Ascending aorta (tissue), 2 donors: ENCODE data around the gene WBP4. TPM values are rescaled to one million over a fixed set of nuclear protein-coding genes. Genes with fewer than 3 reads are reported as not detected.

Experiments used
- DNase-seq, 2 donors: peaks; one replicate each; pipeline ENCODE4 v3.0.0-alpha.2; 2019; ENCODE audit warnings: low spot score in 2 of 2
- H3K27ac ChIP-seq, 2 donors: fragments of 200-600 bp; sonication (generic); one replicate each; pipeline ENCODE4 v1.5.1; 2016 to 2017; ENCODE audit warnings: mild to moderate bottlenecking in 1 of 2
- H3K27me3 ChIP-seq: fragments of 200-600 bp; sonication (generic); one replicate; pipeline ENCODE4 v1.5.1; 2017
- H3K36me3 ChIP-seq, 2 donors: fragments of 200-600 bp; sonication (generic); one replicate each; pipeline ENCODE4 v1.5.1; 2016
- H3K4me1 ChIP-seq, 2 donors: fragments of 200-600 bp; sonication (generic); one replicate each; pipeline ENCODE4 v1.5.1; 2016 to 2017; ENCODE audit warnings: mild to moderate bottlenecking in 1 of 2
- H3K4me3 ChIP-seq, 2 donors: fragments of 200-600 bp; sonication (generic); one replicate each; pipeline ENCODE4 v1.5.1; 2016 to 2017; ENCODE audit warnings: mild to moderate bottlenecking in 1 of 2
- H3K9me3 ChIP-seq, 2 donors: fragments of 200-600 bp; sonication (generic); one replicate each; pipeline ENCODE4 v1.5.1; 2016
- intact Hi-C: fragments of 100-400 bp; cut with DNase I; formaldehyde crosslinking; loops from one replicate; pipeline ENCODE4 v1.15.1; 2023
- total RNA-seq: library from RNA; depleted of rRNA; stranded (reverse); fragments of >200 nt; gene quantifications from one replicate; pipeline ENCODE4 v1.1.0, GENCODE V29; 2016
- TF ChIP-seq, protein P1 (sequence below), 3 experiments: fragments of 200-600 bp in 2 of 3; fragments of 450-650 bp in 1 of 3; sonication (generic) in 2 of 3; IDR thresholded peaks; one replicate each; pipeline ENCODE4 v1.5.1; 2016 to 2019; ENCODE audit warnings: antibody characterized with exemption in 3 of 3, mild to moderate bottlenecking in 1 of 3, moderate library complexity in 1 of 3

The WBP4 gene, protein sequence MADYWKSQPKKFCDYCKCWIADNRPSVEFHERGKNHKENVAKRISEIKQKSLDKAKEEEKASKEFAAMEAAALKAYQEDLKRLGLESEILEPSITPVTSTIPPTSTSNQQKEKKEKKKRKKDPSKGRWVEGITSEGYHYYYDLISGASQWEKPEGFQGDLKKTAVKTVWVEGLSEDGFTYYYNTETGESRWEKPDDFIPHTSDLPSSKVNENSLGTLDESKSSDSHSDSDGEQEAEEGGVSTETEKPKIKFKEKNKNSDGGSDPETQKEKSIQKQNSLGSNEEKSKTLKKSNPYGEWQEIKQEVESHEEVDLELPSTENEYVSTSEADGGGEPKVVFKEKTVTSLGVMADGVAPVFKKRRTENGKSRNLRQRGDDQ
- total RNA-seq = 0.96 TPM

DNA sequence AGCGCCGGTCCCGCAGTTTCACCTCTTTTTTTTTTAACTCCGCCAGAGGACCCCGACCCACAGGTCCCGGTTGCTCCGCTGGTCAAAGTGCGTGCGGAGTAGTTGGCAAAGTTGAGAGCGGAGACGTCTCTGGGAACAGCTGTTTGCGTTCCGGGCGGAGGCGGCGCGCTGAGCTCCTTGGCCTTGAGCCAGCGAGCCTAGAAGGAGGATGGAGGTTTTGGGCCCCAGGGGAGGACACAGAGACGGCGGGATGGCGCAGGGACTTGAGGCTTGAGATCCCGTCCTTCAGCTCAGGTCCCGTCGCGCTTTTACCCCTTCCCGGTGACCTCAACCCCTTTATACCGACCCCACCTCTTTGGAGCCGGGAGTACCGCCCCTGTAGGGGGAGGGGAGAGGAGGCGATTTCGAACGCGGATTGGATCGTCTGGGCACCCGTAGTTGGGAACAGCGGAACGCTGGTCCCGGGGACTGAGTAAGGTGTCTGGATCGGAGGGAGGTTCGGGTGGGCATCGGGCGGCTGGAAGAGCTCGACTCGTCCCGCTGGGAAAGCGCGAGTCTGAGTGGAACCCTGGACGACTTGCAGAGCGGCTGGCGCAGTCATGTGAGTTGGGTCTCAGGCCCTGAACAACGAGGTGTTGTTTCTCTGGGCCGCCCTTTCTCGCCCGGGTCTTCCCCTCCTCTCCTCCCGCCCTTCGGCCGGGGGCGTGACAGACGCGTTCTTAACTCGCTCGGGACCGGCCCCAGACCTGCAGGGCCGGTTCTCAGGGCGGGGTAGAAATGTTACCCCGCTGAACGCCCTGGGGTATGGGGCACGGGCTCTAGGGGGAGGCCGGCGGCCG is at the start of gene WBP4:
TSS of gene WBP4 (plus strand) at position 435 of the 839 bp plus-strand sequence. CDS start at position 600, 165 bp downstream.
- Histone ChIP-seq H3K36me3 (peaks cover 8% of the 10 kb centered on the region in 2 donors), H3K27me3 (no peaks in the 10 kb centered on the region), H3K4me1 (peaks cover 25 to 45% of the 10 kb centered on the region in 2 donors), H3K27ac (peak within 1 kb of the TSS; percentile 97 to 99), H3K9me3 (no peaks in the 10 kb centered on the region), H3K4me3 (peak within 1 kb of the TSS; percentile 81 to 93)
- DNase-seq = peak; percentile 74 to 96
- intact Hi-C loops = loop anchor here (2.0 to 10.0 kb wide), 9 partner anchors 72 to 1211 kb away; partner anchors contain the start of genes AKAP11, DGKH, FOXO1 and KBTBD6
- TF ChIP-seq, protein P1, sequence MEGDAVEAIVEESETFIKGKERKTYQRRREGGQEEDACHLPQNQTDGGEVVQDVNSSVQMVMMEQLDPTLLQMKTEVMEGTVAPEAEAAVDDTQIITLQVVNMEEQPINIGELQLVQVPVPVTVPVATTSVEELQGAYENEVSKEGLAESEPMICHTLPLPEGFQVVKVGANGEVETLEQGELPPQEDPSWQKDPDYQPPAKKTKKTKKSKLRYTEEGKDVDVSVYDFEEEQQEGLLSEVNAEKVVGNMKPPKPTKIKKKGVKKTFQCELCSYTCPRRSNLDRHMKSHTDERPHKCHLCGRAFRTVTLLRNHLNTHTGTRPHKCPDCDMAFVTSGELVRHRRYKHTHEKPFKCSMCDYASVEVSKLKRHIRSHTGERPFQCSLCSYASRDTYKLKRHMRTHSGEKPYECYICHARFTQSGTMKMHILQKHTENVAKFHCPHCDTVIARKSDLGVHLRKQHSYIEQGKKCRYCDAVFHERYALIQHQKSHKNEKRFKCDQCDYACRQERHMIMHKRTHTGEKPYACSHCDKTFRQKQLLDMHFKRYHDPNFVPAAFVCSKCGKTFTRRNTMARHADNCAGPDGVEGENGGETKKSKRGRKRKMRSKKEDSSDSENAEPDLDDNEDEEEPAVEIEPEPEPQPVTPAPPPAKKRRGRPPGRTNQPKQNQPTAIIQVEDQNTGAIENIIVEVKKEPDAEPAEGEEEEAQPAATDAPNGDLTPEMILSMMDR (IDR thresholded peaks at IDR 0.05) = peak in 2 of 3 experiments; percentile 19 to 25

GRCh38 chr13:41012536-41012935 is 48.8 kb upstream of the WBP4 start:
- Histone ChIP-seq H3K9me3 (no peaks in the 10 kb centered on the region), H3K27ac (no peak overlapping the region), H3K27me3 (no peaks in the 10 kb centered on the region), H3K4me1 (peaks cover 0 to 6% of the 10 kb centered on the region in 2 donors), H3K4me3 (no peak overlapping the region), H3K36me3 (no peaks in the 10 kb centered on the region)
- TF ChIP-seq, protein P1 (IDR thresholded peaks at IDR 0.05) = no peak
- intact Hi-C loops = no loop called here
- no peak for DNase-seq

DNA sequence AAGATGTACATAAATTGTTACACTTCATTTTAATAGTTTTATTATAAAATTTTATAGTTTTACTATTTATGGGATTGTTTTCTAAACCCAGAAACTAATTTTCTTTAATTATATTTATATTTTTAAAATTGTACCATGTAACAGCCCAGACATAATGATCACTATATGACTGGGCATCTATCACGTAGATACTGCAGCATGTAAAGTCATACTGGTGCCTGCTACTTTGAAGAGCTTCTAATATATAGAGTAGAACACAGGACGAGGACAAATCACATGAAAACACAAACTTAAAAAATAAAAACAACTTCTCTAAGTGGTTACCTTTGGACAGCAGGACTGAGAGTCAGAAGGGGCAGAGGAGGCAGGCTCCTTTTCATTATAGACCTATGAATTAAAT is 47.5 kb upstream of the WBP4 start:
- Histone ChIP-seq H3K27ac (no peak overlapping the region), H3K36me3 (no peaks in the 10 kb centered on the region), H3K27me3 (no peaks in the 10 kb centered on the region), H3K4me1 (no peaks in the 10 kb centered on the region), H3K9me3 (no peaks in the 10 kb centered on the region), H3K4me3 (no peak overlapping the region)
- intact Hi-C loops = no loop called here
- TF ChIP-seq, protein P1 (IDR thresholded peaks at IDR 0.05) = no peak
- DNase-seq = no peak

DNA sequence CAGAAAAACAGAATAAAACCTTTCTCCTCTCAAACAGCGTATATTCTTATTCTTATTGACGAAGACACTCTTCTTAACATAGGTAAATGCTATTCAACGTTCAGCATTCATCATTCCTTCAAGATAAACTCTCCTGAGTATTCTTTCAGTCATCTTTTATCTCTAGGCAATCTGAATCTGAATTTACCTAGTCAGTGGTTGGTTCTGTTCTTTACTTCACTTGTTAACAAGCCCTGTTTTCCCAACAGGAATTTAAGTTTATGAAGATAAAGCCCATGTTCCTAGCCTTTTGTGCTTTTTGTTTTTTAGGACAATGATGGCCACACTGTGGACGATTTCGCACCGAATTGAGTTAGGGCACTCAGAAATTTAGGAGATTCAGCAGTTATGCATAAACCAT is 45.4 kb upstream of the WBP4 start:
- TF ChIP-seq, protein P1 (IDR thresholded peaks at IDR 0.05) = no peak
- DNase-seq = no peak
- intact Hi-C loops = no loop called here
- H3K4me3 ChIP-seq = no peak overlapping the region
- no peak overlapping the region for H3K27ac ChIP-seq
- no peaks in the 10 kb centered on the region for H3K36me3 ChIP-seq
- no peaks in the 10 kb centered on the region for H3K9me3 ChIP-seq
- peaks cover 3 to 4% of the 10 kb centered on the region in 2 donors for H3K4me1 ChIP-seq
- no peaks in the 10 kb centered on the region for H3K27me3 ChIP-seq

GRCh38 chr13:41017159-41017558 is 44.1 kb upstream of the WBP4 start:
- no peaks in the 10 kb centered on the region for H3K27me3 ChIP-seq
- no peak for DNase-seq
- no peaks in the 10 kb centered on the region for H3K9me3 ChIP-seq
- TF ChIP-seq, protein P1 (IDR thresholded peaks at IDR 0.05) = no peak
- H3K27ac ChIP-seq = peak overlapping the region in 1 of 2 donors; percentile 55
- peaks cover 3 to 4% of the 10 kb centered on the region in 2 donors for H3K4me1 ChIP-seq
- intact Hi-C loops = no loop called here
- H3K36me3 ChIP-seq = no peaks in the 10 kb centered on the region
- H3K4me3 ChIP-seq = peak overlapping the region in 1 of 2 donors; percentile 26
